Thymus (tissue), 11 donors: ENCODE results near the gene STX2. TPM values are rescaled to one million over a fixed set of nuclear protein-coding genes. Genes with fewer than 3 reads are reported as not detected.

Experiments used
- DNase-seq, 9 donors: peaks; one replicate each; pipeline ENCODE4 v3.0.0-alpha.2; 2013; ENCODE audit warnings: low spot score in 9 of 9, low read depth in 6 of 9, missing footprints in 1 of 9
- H3K27ac ChIP-seq, 2 donors: one replicate each; pipeline ENCODE4 v1.5.1; 2013; ENCODE audit warnings: control low read depth in 1 of 2, low read depth in 1 of 2, low read length in 1 of 2, mild to moderate bottlenecking in 1 of 2, moderate library complexity in 1 of 2
- H3K27me3 ChIP-seq, 2 donors: one replicate each; pipeline ENCODE4 v1.5.1; 2013; ENCODE audit warnings: low read length in 1 of 2; ENCODE audit not compliant: control insufficient read depth in 2 of 2, insufficient read depth in 1 of 2
- H3K36me3 ChIP-seq, 2 donors: one replicate each; pipeline ENCODE4 v1.5.1; 2013; ENCODE audit warnings: low read length in 1 of 2, mild to moderate bottlenecking in 1 of 2, moderate library complexity in 1 of 2; ENCODE audit not compliant: control insufficient read depth in 2 of 2, insufficient read depth in 2 of 2
- H3K4me1 ChIP-seq, 2 donors: one replicate each; pipeline ENCODE4 v1.5.1; 2013; ENCODE audit warnings: low read length in 2 of 2; ENCODE audit not compliant: control insufficient read depth in 2 of 2, insufficient read depth in 2 of 2
- H3K4me3 ChIP-seq, 2 donors: one replicate each; pipeline ENCODE4 v1.5.1; 2013; ENCODE audit warnings: low read length in 2 of 2, control low read depth in 1 of 2, mild to moderate bottlenecking in 1 of 2
- H3K9me3 ChIP-seq, 2 donors: one replicate each; pipeline ENCODE4 v1.5.1; 2013; ENCODE audit warnings: low read length in 1 of 2, mild to moderate bottlenecking in 1 of 2; ENCODE audit not compliant: control insufficient read depth in 2 of 2, insufficient read depth in 1 of 2
- WGBS: extraction: QIAGEN DNeasy Blood & Tissue Kit; methylation state at CpG from one replicate; pipeline ENCODE4 v1.1.7; 2013; 5-methylcytosine and 5-hydroxymethylcytosine counted together
- polyA plus RNA-seq: library from polyadenylated mRNA; stranded (reverse); fragments of 200-250 nt; gene quantifications from one replicate; pipeline ENCODE4 v1.2.3, GENCODE V29; 2013
- total RNA-seq: library from RNA; stranded (reverse); fragments of 120-200 nt; gene quantifications from one replicate; pipeline ENCODE4 v1.2.4, GENCODE V29; 2013
- donor health status: healthy.

The STX2 gene
- total and polyA plus RNA-seq, 2 donors = 8.8 to 18.3 TPM

GRCh38 chr12:130776857-130777339, 62.2 kb downstream of the STX2 start:
- no peak for DNase-seq
- Histone ChIP-seq H3K27ac (no peak overlapping the region), H3K36me3 (no peaks in the 10 kb centered on the region), H3K4me3 (no peak overlapping the region), H3K27me3 (peaks cover 20 to 45% of the 10 kb centered on the region in 2 donors), H3K9me3 (peaks cover 0 to 5% of the 10 kb centered on the region in 2 donors), H3K4me1 (peaks cover 0 to 5% of the 10 kb centered on the region in 2 donors)
- WGBS = 89% methylated on average over 11 of the region's 11 CpGs

DNA sequence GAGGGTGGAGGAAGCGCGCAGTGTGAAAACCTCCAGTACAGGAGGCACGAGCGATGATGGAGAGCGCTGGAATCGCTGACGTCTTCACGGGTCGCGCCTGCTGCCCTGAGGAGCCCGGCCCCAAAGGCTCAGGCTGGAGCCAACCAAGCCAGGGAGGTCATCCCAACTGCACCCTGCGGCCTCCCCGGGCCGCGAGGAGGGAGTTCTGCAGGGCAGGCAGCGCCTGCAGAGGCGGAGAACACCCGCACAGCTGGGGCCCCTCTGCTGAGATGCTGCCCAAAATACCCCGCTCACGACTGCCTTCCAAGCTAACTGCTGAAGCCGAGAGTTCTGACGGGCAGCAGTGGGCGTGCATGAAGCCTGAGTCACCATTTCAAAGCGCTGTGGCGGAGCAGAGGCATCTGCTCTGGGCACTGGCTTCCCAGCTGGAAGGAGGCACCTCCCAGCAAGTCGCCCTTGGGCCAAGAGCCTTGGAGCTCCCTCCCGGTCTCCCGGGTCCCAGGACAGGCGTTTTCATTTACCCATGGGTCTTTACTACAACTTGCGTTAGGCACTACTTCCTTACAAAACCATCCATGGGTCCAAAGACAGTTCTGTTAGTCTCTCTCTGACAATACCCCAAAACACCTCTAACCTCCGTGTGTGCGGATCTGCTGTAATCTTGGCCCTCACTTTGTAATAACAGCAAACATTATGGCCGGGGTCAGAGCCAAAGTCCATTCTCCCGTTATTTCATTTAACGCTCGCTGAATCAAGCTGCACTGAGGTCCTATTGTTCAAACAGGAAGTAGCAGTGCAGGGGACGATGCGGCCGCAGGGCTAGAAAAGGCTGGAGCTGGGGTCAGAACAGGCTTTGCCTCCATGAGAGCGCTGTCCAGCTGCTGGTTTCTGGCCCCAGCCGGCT, 62.8 kb downstream of the STX2 start:
- no peak overlapping the region for H3K4me3 ChIP-seq

GRCh38 chr12:130770413-130771028, 68.5 kb downstream of the STX2 start:
- Histone ChIP-seq H3K4me3 (no peak overlapping the region), H3K36me3 (no peaks in the 10 kb centered on the region), H3K27me3 (peaks cover 6 to 22% of the 10 kb centered on the region in 2 donors), H3K4me1 (no peaks in the 10 kb centered on the region), H3K9me3 (no peaks in the 10 kb centered on the region), H3K27ac (no peak overlapping the region)
- DNase-seq = no peak
- WGBS = 82% methylated on average over 7 of the region's 7 CpGs

More for the DNA sequence above, 62.8 kb downstream of the STX2 start:
- peaks cover 0 to 5% of the 10 kb centered on the region in 2 donors for H3K4me1 ChIP-seq
- 10% methylated on average over 41 of the region's 41 CpGs for WGBS
- H3K9me3 ChIP-seq = peaks cover 0 to 5% of the 10 kb centered on the region in 2 donors
- H3K27me3 ChIP-seq = peaks cover 20 to 47% of the 10 kb centered on the region in 2 donors
- H3K27ac ChIP-seq = no peak overlapping the region
- DNase-seq = no peak
- no peaks in the 10 kb centered on the region for H3K36me3 ChIP-seq

- Histone ChIP-seq H3K4me1 (no peaks in the 10 kb centered on the region), H3K36me3 (no peaks in the 10 kb centered on the region), H3K9me3 (no peaks in the 10 kb centered on the region), H3K4me3 (no peak overlapping the region), H3K27ac (no peak overlapping the region), H3K27me3 (peaks cover 0 to 2% of the 10 kb centered on the region in 2 donors)
- 91% methylated on average over 9 of the region's 9 CpGs for WGBS
- no peak for DNase-seq
Observed at GRCh38 chr12:130768120-130768519, 70.9 kb downstream of the STX2 start.

- WGBS = 96% methylated on average over 2 of the region's 2 CpGs
- Histone ChIP-seq H3K4me3 (no peak overlapping the region), H3K27ac (no peak overlapping the region), H3K27me3 (peaks cover 0 to 15% of the 10 kb centered on the region in 2 donors), H3K36me3 (no peaks in the 10 kb centered on the region), H3K9me3 (no peaks in the 10 kb centered on the region), H3K4me1 (no peaks in the 10 kb centered on the region)
- no peak for DNase-seq
Observed at GRCh38 chr12:130766470-130766869, 72.6 kb downstream of the STX2 start.

- WGBS = 96% methylated on average over 8 of the region's 8 CpGs
- peaks cover 0 to 26% of the 10 kb centered on the region in 2 donors for H3K27me3 ChIP-seq
- H3K27ac ChIP-seq = no peak overlapping the region
- no peaks in the 10 kb centered on the region for H3K4me1 ChIP-seq
- no peaks in the 10 kb centered on the region for H3K36me3 ChIP-seq
- H3K4me3 ChIP-seq = no peak overlapping the region
- no peak for DNase-seq
- H3K9me3 ChIP-seq = no peaks in the 10 kb centered on the region
Observed at GRCh38 chr12:130765186-130765659, 73.8 kb downstream of the STX2 start.

DNA sequence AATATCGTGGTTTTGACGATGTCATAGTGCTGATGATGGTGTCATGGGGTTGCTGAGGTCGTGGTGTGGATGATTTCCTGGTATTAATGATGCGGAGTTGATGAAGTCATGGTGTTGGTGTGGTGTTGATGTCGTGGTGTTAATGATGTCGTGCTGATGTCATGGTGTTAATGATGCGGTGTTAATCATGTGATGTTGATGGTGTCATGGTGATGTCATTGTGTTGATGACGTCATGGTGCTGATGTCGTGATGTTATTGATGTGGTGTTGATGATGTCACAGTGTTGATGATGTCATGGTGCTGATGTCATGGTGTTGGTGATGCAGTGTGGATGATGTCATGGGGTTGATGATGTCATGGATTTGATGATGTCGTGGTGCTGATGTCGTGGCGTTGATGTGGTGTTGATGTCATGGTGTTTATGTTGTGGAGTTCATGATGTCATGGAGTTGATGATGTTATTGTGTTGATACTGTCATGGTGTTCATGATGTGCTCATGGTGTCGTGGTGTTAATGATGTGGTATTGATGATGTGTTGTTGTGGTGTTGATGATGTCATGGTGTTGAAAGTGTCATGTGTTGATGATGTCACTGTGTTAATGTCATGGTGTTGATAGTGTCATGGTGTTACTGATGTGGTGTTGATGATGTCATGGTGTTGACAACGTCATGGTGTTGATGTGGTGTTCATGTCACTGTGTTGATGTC, 74.4 kb downstream of the STX2 start:
- Histone ChIP-seq H3K36me3 (no peaks in the 10 kb centered on the region), H3K27ac (no peak overlapping the region), H3K27me3 (peaks cover 0 to 28% of the 10 kb centered on the region in 2 donors), H3K9me3 (no peaks in the 10 kb centered on the region), H3K4me3 (no peak overlapping the region), H3K4me1 (no peaks in the 10 kb centered on the region)
- peak in 1 of 9 donors; percentile 15 for DNase-seq
- 77% methylated on average over 14 of the region's 14 CpGs for WGBS

- H3K27ac ChIP-seq = no peak overlapping the region
- WGBS = over 99% methylated on average over 4 of the region's 4 CpGs
- no peak overlapping the region for H3K4me3 ChIP-seq
- H3K36me3 ChIP-seq = no peaks in the 10 kb centered on the region
- DNase-seq = peak in 1 of 9 donors; percentile 9
- no peaks in the 10 kb centered on the region for H3K4me1 ChIP-seq
- H3K9me3 ChIP-seq = no peaks in the 10 kb centered on the region
- H3K27me3 ChIP-seq = peaks cover 0 to 28% of the 10 kb centered on the region in 2 donors
Observed at GRCh38 chr12:130764073-130764472, 75.0 kb downstream of the STX2 start.
